NT2/D1 (cell line): Measurements from ENCODE around the gene SARNP.
A peak's percentile ranks its signal among the peaks of the same experiment; 100 is the strongest.
"Not testable (repeated sequence)": the region's sequence is repeated elsewhere in the genome, so short reads cannot be mapped to it uniquely, and the experiment has no call there.

Source experiments
- DNase-seq: peaks from one replicate; pipeline ENCODE4 v3.0.0-alpha.2; 2011; ENCODE audit warnings: low read depth, low spot score
- H3K27me3 ChIP-seq: 2 replicates; pipeline ENCODE4 v1.6.0; 2011; ENCODE audit warnings: mild to moderate bottlenecking; ENCODE audit not compliant: insufficient read length, insufficient read depth
- H3K36me3 ChIP-seq: 2 replicates; pipeline ENCODE4 v1.6.1; 2011; ENCODE audit warnings: mild to moderate bottlenecking, low read length, mixed read lengths; ENCODE audit not compliant: insufficient read depth, insufficient read length
- H3K4me1 ChIP-seq: 2 replicates; pipeline ENCODE4 v1.5.1; 2011; ENCODE audit not compliant: insufficient read depth, insufficient read length
- H3K4me3 ChIP-seq: 2 replicates; pipeline ENCODE4 v1.5.1; 2011; ENCODE audit warnings: low read depth; ENCODE audit not compliant: insufficient read length
- H3K9ac ChIP-seq: 2 replicates; pipeline ENCODE4 v1.6.0; 2011; ENCODE audit warnings: low read depth; ENCODE audit not compliant: insufficient read length
- H3K9me3 ChIP-seq: 2 replicates; pipeline ENCODE4 v1.5.1; 2011; ENCODE audit warnings: mild to moderate bottlenecking, low read length; ENCODE audit not compliant: insufficient read depth
- SUZ12 ChIP-seq: IDR thresholded peaks from 2 replicates; pipeline ENCODE4 v1.6.1; 2011; ENCODE audit not compliant: insufficient read length, insufficient read depth; ENCODE audit errors: extremely low read depth
- YY1 ChIP-seq: IDR thresholded peaks from 2 replicates; pipeline ENCODE4 v1.6.1; 2011; ENCODE audit not compliant: insufficient read length, insufficient read depth
- ZNF274 ChIP-seq: IDR thresholded peaks from 2 replicates; pipeline ENCODE4 v1.6.1; 2011; ENCODE audit warnings: mild to moderate bottlenecking, low read depth, low read length

SARNP gene

DNA sequence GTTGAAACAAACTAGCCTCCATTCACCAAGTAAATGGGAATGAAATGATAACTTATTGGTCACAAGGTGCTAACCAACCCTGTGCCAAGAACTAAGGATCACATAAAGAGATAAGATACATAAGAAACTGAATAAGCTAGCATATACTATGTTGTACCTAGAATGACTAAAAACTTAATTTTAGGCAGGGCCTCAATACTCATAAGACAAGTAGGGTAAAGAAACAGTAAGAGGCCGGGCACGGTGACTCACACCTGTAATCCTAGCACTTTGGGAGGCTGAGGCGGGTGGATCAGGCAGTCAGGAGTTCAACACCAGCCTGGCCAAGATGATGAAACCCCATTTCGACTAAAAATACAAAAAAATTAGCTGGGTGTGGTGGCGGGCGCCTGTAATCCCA is 56.9 kb downstream of the SARNP start:
- H3K27me3 ChIP-seq = no peaks in the 10 kb centered on the region
- no peak for TF ChIP-seq SUZ12
- no peak for TF ChIP-seq YY1
- TF ChIP-seq ZNF274 = no peak
- no peaks in the 10 kb centered on the region for H3K9me3 ChIP-seq
- peaks cover 72% of the 10 kb centered on the region for H3K36me3 ChIP-seq
- H3K4me1 ChIP-seq = no peaks in the 10 kb centered on the region
- H3K9ac ChIP-seq = no peak overlapping the region
- DNase-seq = no peak
- H3K4me3 ChIP-seq = no peak overlapping the region

GRCh38 chr12:55758575-55758974 is 58.9 kb downstream of the SARNP start:
- H3K36me3 ChIP-seq = peaks cover 82% of the 10 kb centered on the region
- DNase-seq, H3K4me3 ChIP-seq, H3K9me3 ChIP-seq, H3K9ac ChIP-seq, H3K27me3 ChIP-seq, H3K4me1 ChIP-seq: not testable (repeated sequence)

DNA sequence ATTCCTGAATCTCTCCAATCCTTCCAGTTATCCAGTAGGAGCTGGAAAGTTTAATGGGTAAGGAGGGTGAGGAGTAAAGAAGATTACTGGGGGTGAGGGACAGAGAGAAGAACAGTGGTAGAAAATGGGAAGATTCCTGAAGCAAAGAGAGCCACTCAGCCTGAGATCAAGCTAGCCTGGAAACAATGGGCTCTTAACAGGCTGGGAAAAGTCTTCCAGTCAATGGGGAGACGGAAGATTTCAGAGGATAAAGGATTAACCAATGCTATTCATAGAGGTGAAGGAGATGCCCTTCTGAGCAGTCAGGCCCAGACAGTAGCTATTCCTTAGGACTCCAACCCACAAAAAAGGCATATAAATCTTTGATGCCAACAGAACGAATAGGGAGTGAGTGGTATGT is 59.8 kb downstream of the SARNP start:
- Histone ChIP-seq H3K36me3 (peaks cover 83% of the 10 kb centered on the region), H3K27me3 (no peaks in the 10 kb centered on the region), H3K4me3 (no peak overlapping the region), H3K9ac (no peak overlapping the region), H3K9me3 (no peaks in the 10 kb centered on the region), H3K4me1 (no peaks in the 10 kb centered on the region)
- DNase-seq = no peak
- TF ChIP-seq ZNF274 (no peak), SUZ12 (no peak), YY1 (no peak)

- TF ChIP-seq YY1 (no peak), SUZ12 (no peak), ZNF274 (no peak)
- no peak overlapping the region for H3K9ac ChIP-seq
- H3K4me1 ChIP-seq = no peaks in the 10 kb centered on the region
- no peaks in the 10 kb centered on the region for H3K9me3 ChIP-seq
- H3K4me3 ChIP-seq = no peak overlapping the region
- H3K36me3 ChIP-seq = peaks cover 91% of the 10 kb centered on the region
- no peak for DNase-seq
- no peaks in the 10 kb centered on the region for H3K27me3 ChIP-seq
Measured at GRCh38 chr12:55755246-55755645, 62.3 kb downstream of the SARNP start.

DNA sequence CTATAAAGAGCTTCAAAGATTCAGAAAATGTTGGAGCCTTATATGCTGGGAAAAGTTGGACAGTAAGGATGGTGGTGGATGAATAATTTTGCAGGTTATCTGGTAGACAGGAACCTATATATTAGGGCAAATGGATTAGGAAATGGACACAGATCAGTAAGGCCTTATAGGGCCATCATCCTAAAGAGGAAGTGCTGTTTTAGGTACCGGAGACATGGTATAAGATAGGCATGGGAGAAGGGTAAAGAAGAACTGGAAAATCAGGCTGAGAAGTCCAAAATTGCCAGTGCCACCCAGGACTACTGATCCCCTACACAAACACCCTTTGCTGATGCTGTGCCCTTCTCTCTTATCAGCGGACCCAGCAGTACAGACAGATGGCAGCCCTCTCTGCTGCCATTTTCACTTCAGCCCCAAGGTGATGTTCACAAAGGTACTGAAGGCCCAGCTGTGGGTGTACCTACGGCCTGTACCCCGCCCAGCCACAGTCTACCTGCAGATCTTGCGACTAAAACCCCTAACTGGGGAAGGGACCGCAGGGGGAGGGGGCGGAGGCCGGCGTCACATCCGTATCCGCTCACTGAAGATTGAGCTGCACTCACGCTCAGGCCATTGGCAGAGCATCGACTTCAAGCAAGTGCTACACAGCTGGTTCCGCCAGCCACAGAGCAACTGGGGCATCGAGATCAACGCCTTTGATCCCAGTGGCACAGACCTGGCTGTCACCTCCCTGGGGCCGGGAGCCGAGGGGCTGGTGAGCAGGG is 69.1 kb downstream of the SARNP start:
- no peak for DNase-seq
- H3K9me3 ChIP-seq = no peaks in the 10 kb centered on the region
- TF ChIP-seq SUZ12 (no peak), YY1 (no peak), ZNF274 (no peak)
- H3K36me3 ChIP-seq = peaks cover 54% of the 10 kb centered on the region
- H3K4me1 ChIP-seq = peaks cover 10% of the 10 kb centered on the region
- no peak overlapping the region for H3K4me3 ChIP-seq
- H3K9ac ChIP-seq = no peak overlapping the region
- no peaks in the 10 kb centered on the region for H3K27me3 ChIP-seq

DNA sequence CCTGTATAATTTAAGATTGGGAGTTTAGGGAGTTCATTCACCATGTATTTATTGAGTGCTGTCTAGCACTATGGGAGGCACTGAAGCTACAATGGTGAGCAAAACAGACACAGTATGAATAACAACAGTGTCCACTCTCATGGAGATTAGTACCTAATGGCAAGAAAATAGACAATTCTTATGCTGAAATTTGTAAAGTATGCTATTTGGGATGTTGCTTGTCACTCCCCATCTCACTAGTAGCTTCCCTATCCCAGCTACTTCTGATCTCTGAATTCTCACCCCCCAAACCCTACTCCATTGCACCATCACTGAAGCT is 70.7 kb downstream of the SARNP start:
- no peak for DNase-seq
- Histone ChIP-seq H3K36me3 (peaks cover 39% of the 10 kb centered on the region), H3K4me3 (no peak overlapping the region), H3K4me1 (peaks cover 12% of the 10 kb centered on the region), H3K9ac (no peak overlapping the region), H3K9me3 (no peaks in the 10 kb centered on the region), H3K27me3 (peaks cover 2% of the 10 kb centered on the region)
- TF ChIP-seq SUZ12 = no peak
- no peak for TF ChIP-seq YY1
- TF ChIP-seq ZNF274 = no peak

DNA sequence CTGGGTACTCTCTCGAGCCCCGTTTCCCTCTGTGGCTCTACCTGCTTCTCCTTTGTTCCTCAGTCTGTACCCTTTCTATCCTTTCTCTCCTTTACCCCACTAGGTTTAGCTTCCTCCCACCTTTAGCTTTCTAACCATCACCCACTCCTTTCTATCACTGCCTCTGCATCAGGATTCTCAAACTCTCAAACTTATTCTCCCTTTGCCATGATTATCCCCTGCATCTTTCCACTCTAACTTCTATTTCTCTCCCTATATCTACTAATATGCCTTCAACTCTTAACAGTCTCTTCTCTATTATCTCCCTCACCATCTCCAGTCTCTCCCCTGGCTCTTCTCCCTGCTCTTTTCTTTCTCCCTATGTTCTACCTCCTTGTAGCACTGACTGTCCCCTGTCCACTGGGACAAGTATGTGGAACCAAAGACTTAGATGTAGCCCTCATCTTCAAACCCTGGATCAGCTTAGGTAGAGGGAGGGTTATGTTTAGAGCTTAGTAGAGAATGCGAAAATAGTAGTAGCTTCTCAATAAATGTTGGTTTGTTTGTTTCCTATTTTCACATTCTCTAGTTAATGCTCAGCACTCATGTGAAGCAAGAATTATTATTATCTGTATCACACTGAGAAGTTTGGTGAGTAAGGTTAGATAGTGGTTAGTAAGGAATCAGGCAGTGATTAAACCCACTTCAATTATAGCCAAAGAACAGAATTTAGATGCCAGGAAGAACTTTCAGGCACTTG is 71.2 kb downstream of the SARNP start:
- peak overlapping the region; percentile 79 for H3K9ac ChIP-seq
- H3K4me1 ChIP-seq = peaks cover 12% of the 10 kb centered on the region
- no peak for TF ChIP-seq YY1
- TF ChIP-seq SUZ12 = no peak
- TF ChIP-seq ZNF274 = no peak
- peak overlapping the region; percentile 35 for H3K4me3 ChIP-seq
- peaks cover 34% of the 10 kb centered on the region for H3K36me3 ChIP-seq
- no peaks in the 10 kb centered on the region for H3K9me3 ChIP-seq
- H3K27me3 ChIP-seq = peaks cover 3% of the 10 kb centered on the region
- no peak for DNase-seq
